HG03097 (cell line): ENCODE measurements around the gene INPP5B.

ENCODE experiments used
- ATAC-seq: cut with Tn5 transposase; IDR thresholded peaks from one replicate; pipeline ENCODE4 v1.9.1; 2021; ENCODE audit not compliant: unreplicated experiment, low FRiP score

Gene INPP5B

GRCh38 chr1:37879865-37880264 lies 67.0 kb downstream of the INPP5B start:
- ATAC-seq, result no peak

GRCh38 chr1:37878071-37878470 lies 68.8 kb downstream of the INPP5B start:
- ATAC-seq, result no peak

GRCh38 chr1:37875833-37876232 lies 71.0 kb downstream of the INPP5B start:
- ATAC-seq, result no peak

- ATAC-seq, result no peak
These were observed 74.2 kb downstream of the INPP5B start for GRCh38 chr1:37872692-37873091.

- no peak for ATAC-seq
These were observed 78.4 kb downstream of the INPP5B start for GRCh38 chr1:37868466-37868865.

- ATAC-seq, result no peak
These were observed 79.1 kb downstream of the INPP5B start for GRCh38 chr1:37867784-37868183.

- ATAC-seq, result no peak
These were observed 80.4 kb downstream of the INPP5B start for GRCh38 chr1:37866491-37866890.

GRCh38 chr1:37865348-37866120 lies 81.3 kb downstream of the INPP5B start:
- no peak for ATAC-seq

GRCh38 chr1:37862330-37862729 lies 84.5 kb downstream of the INPP5B start:
- no peak for ATAC-seq

GRCh38 chr1:37861151-37861550 lies 85.7 kb downstream of the INPP5B start:
- ATAC-seq, result no peak

- no peak for ATAC-seq
These were observed 86.5 kb downstream of the INPP5B start for GRCh38 chr1:37860346-37860666.

GRCh38 chr1:37859507-37860345 lies 87.1 kb downstream of the INPP5B start, which contains the start of gene MTF1:
Gene MTF1, minus strand, starts transcription at chr1:37859592. Its CDS starts 1,934 bp downstream, at chr1:37857658.
- ATAC-seq, result peak; percentile 87

GRCh38 chr1:37858931-37859506 lies 87.8 kb downstream of the INPP5B start:
- ATAC-seq, result peak; percentile 11

- no peak for ATAC-seq
These were observed 92.4 kb downstream of the INPP5B start for GRCh38 chr1:37854406-37854805.

- no peak for ATAC-seq
These were observed 93.7 kb downstream of the INPP5B start for GRCh38 chr1:37853157-37853556.

- no peak for ATAC-seq
These were observed 95.1 kb downstream of the INPP5B start for GRCh38 chr1:37851782-37852210.

GRCh38 chr1:37851262-37851661 lies 95.6 kb downstream of the INPP5B start:
- ATAC-seq, result no peak

- ATAC-seq, result no peak
These were observed 96.4 kb downstream of the INPP5B start for GRCh38 chr1:37850352-37850955.

GRCh38 chr1:37849480-37849879 lies 97.4 kb downstream of the INPP5B start:
- no peak for ATAC-seq

GRCh38 chr1:37846647-37847339 lies 100.1 kb downstream of the INPP5B start:
- no peak for ATAC-seq
